ENCODE results near the gene NMU.

The NMU gene

DNA sequence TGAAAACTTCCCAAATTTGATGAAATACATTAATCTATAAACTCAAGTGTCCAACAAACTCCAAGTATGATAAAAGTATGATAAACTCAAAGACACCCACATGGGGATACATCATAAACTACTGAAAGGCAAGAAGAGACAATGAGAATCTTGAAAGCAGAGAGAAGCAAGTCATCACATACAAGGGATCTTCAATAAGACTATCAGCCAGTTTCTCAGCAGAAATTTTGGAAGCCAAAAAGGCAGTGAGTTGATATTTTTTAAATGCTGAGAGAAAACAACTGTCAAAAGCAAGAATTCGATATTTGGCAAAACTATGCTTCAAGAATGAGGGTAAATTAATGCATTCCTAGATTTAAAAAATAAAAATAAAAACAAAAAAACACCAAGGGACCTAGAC lies 60.6 kb downstream of the NMU start:
- Histone ChIP-seq H3K36me3 (ENCODE audit: low read depth) (no peaks in the 10 kb centered on the region), H3K4me3 (ENCODE audit: severe bottlenecking) (no peak overlapping the region), H3K9me3 (ENCODE audit: severe bottlenecking) (peaks cover 2% of the 10 kb centered on the region), H3K27ac (ENCODE audit: poor library complexity, severe bottlenecking) (no peak overlapping the region), H3K27me3 (ENCODE audit: insufficient read depth, poor library complexity, severe bottlenecking) (no peaks in the 10 kb centered on the region), H3K4me1 (ENCODE audit: insufficient read depth, poor library complexity, severe bottlenecking) (peaks cover 4% of the 10 kb centered on the region)
- ATAC-seq (ENCODE audit: low read depth) = no peak
- TF ChIP-seq CTCF (IDR thresholded peaks at IDR 0.05; ENCODE audit: poor library complexity, severe bottlenecking) = no peak
- no peak for DNase-seq (ENCODE audit: low spot score)

DNA sequence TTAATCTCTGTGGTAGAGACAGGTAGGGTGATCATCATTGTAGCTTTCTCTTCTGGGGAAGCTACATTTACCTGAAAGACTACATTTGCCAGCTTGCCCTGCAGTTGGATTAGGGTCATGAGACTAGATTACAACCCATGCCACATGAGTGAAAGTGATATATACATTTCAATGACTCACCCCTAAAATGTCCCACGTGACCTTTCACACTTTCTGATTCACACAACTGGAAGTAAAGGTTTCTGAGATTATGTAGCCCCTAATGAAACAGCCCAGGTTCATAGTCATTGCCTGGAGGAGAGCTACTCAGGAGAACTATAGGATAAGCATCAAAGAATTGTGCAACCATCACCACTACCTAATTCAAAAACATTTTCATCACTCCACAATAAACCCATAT lies 61.8 kb downstream of the NMU start:
- no peak for ATAC-seq (ENCODE audit: low read depth)
- H3K4me1 ChIP-seq (ENCODE audit: insufficient read depth, poor library complexity, severe bottlenecking) = peaks cover 4% of the 10 kb centered on the region
- H3K27me3 ChIP-seq (ENCODE audit: insufficient read depth, poor library complexity, severe bottlenecking) = no peaks in the 10 kb centered on the region
- no peak for DNase-seq (ENCODE audit: low spot score)
- TF ChIP-seq CTCF (IDR thresholded peaks at IDR 0.05; ENCODE audit: poor library complexity, severe bottlenecking) = no peak
- H3K9me3 ChIP-seq (ENCODE audit: severe bottlenecking) = peaks cover 2% of the 10 kb centered on the region
- no peaks in the 10 kb centered on the region for H3K36me3 ChIP-seq (ENCODE audit: low read depth)
- H3K27ac ChIP-seq (ENCODE audit: poor library complexity, severe bottlenecking) = no peak overlapping the region
- no peak overlapping the region for H3K4me3 ChIP-seq (ENCODE audit: severe bottlenecking)

DNA sequence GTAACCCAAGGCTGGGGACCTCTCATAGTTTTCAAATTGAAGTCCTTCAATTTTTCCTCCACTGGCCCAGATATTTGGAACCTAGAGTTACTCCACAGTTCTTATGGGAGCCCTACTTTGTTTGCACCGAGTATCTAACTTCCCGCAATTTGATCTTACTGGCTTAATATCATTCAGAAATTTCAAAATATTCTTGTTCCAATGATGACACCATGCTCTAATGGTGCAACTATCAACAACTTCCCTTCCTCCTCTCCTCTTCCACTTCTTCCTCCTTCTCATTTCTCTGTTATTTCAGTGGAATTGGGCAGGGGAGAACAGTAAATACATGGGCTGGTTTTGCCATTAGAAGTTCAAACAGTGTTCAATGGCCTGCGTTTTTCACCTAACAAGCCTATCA lies 64.3 kb downstream of the NMU start:
- no peak for ATAC-seq (ENCODE audit: low read depth)
- no peak for TF ChIP-seq CTCF (IDR thresholded peaks at IDR 0.05; ENCODE audit: poor library complexity, severe bottlenecking)
- no peak for DNase-seq (ENCODE audit: low spot score)

GRCh38 chr4:55568905-55569504 lies 67.1 kb downstream of the NMU start:
- no peak overlapping the region for H3K4me3 ChIP-seq (ENCODE audit: severe bottlenecking)
- H3K27ac ChIP-seq (ENCODE audit: poor library complexity, severe bottlenecking) = no peak overlapping the region
- ATAC-seq (ENCODE audit: low read depth) (no peak), DNase-seq (ENCODE audit: low spot score) (no peak)
- no peaks in the 10 kb centered on the region for H3K27me3 ChIP-seq (ENCODE audit: insufficient read depth, poor library complexity, severe bottlenecking)
- TF ChIP-seq CTCF (IDR thresholded peaks at IDR 0.05; ENCODE audit: poor library complexity, severe bottlenecking) = no peak
- no peaks in the 10 kb centered on the region for H3K36me3 ChIP-seq (ENCODE audit: low read depth)
- no peaks in the 10 kb centered on the region for H3K9me3 ChIP-seq (ENCODE audit: severe bottlenecking)
- no peaks in the 10 kb centered on the region for H3K4me1 ChIP-seq (ENCODE audit: insufficient read depth, poor library complexity, severe bottlenecking)

More for the DNA sequence above, 64.3 kb downstream of the NMU start:
- H3K36me3 ChIP-seq (ENCODE audit: low read depth) = no peaks in the 10 kb centered on the region
- peaks cover 2% of the 10 kb centered on the region for H3K9me3 ChIP-seq (ENCODE audit: severe bottlenecking)
- H3K4me3 ChIP-seq (ENCODE audit: severe bottlenecking) = no peak overlapping the region
- H3K27ac ChIP-seq (ENCODE audit: poor library complexity, severe bottlenecking) = no peak overlapping the region
- H3K27me3 ChIP-seq (ENCODE audit: insufficient read depth, poor library complexity, severe bottlenecking) = no peaks in the 10 kb centered on the region
- H3K4me1 ChIP-seq (ENCODE audit: insufficient read depth, poor library complexity, severe bottlenecking) = no peaks in the 10 kb centered on the region

- no peak for DNase-seq (ENCODE audit: low spot score)
- no peak for ATAC-seq (ENCODE audit: low read depth)
- H3K9me3 ChIP-seq (ENCODE audit: severe bottlenecking) = no peaks in the 10 kb centered on the region
Measured at GRCh38 chr4:55561889-55562288, 74.2 kb downstream of the NMU start.

More at GRCh38 chr4:55561889-55562288, 74.2 kb downstream of the NMU start:
- Histone ChIP-seq H3K27ac (ENCODE audit: poor library complexity, severe bottlenecking) (no peak overlapping the region), H3K27me3 (ENCODE audit: insufficient read depth, poor library complexity, severe bottlenecking) (no peaks in the 10 kb centered on the region), H3K4me3 (ENCODE audit: severe bottlenecking) (no peak overlapping the region), H3K36me3 (ENCODE audit: low read depth) (no peaks in the 10 kb centered on the region), H3K4me1 (ENCODE audit: insufficient read depth, poor library complexity, severe bottlenecking) (no peaks in the 10 kb centered on the region)
- no peak for TF ChIP-seq CTCF (IDR thresholded peaks at IDR 0.05; ENCODE audit: poor library complexity, severe bottlenecking)

Data from RWPE2 (cell line).